HepG2 (cell line): ENCODE measurements around the gene CDC42EP5.

Source experiments
- CENPX ChIP-seq: sonication (generic); formaldehyde crosslinking; IDR thresholded peaks from 2 replicates; pipeline ENCODE4 v1.9.0; 2021; ENCODE audit warnings: mild to moderate bottlenecking, missing genetic modification reagents, moderate library complexity
- HCFC1 ChIP-seq: fragments of 150-350 bp; IDR thresholded peaks from 2 replicates; pipeline ENCODE4 v1.6.1; 2014; ENCODE audit warnings: low read depth, low read length
- MEIS1 ChIP-seq: sonication (generic); formaldehyde crosslinking; IDR thresholded peaks from 2 replicates; pipeline ENCODE4 v1.9.0; 2021; ENCODE audit warnings: mild to moderate bottlenecking, missing genetic modification reagents, moderate library complexity, borderline replicate concordance
- POLR2AphosphoS5 ChIP-seq: IDR thresholded peaks from 2 replicates; pipeline ENCODE4 v1.6.1; 2012; ENCODE audit warnings: low read depth, low read length
- ZNF34 ChIP-seq: sonication (generic); formaldehyde crosslinking; IDR thresholded peaks from 2 replicates; pipeline ENCODE4 v1.4.0; 2020; ENCODE audit warnings: mild to moderate bottlenecking, missing genetic modification reagents, borderline replicate concordance
- ZNF431 ChIP-seq: sonication (generic); formaldehyde crosslinking; IDR thresholded peaks from 2 replicates; pipeline ENCODE4 v1.9.0; 2022; ENCODE audit warnings: missing genetic modification reagents, low read depth, mild to moderate bottlenecking, borderline replicate concordance
- TF ChIP-seq, protein P1 (sequence below): sonication (generic); formaldehyde crosslinking; IDR thresholded peaks from 2 replicates; pipeline ENCODE4 v1.5.0; 2020; ENCODE audit warnings: mild to moderate bottlenecking, missing genetic modification reagents, moderate library complexity

DNA sequence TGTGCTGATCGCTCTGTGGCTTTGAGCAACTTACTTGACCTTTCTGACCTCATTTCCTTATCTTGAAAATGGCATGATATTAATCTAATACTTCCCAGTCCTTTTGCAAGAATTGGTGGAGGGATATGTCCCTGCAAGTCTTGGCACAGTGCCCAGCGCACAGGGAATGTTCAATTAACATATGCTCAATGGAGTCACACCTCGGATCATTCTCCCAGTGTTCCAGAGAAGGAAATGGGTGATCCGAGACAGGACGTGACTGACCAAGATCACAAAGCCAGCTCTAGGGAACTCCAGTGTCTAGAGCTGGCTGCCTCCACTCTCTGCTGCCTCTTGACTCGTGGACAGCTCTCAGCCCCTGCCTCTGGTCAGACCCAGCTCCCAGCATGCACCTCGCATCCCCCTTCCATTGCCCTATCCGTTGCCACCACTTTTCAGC is 3.6 kb downstream of the CDC42EP5 start:
- TF ChIP-seq HCFC1 (no peak), CENPX (CRISPR knock-in tag) (no peak), ZNF431 (CRISPR knock-in tag) (no peak), POLR2AphosphoS5 (no peak), ZNF34 (CRISPR knock-in tag) (no peak), MEIS1 (CRISPR knock-in tag) (no peak)
- TF ChIP-seq, protein P1, sequence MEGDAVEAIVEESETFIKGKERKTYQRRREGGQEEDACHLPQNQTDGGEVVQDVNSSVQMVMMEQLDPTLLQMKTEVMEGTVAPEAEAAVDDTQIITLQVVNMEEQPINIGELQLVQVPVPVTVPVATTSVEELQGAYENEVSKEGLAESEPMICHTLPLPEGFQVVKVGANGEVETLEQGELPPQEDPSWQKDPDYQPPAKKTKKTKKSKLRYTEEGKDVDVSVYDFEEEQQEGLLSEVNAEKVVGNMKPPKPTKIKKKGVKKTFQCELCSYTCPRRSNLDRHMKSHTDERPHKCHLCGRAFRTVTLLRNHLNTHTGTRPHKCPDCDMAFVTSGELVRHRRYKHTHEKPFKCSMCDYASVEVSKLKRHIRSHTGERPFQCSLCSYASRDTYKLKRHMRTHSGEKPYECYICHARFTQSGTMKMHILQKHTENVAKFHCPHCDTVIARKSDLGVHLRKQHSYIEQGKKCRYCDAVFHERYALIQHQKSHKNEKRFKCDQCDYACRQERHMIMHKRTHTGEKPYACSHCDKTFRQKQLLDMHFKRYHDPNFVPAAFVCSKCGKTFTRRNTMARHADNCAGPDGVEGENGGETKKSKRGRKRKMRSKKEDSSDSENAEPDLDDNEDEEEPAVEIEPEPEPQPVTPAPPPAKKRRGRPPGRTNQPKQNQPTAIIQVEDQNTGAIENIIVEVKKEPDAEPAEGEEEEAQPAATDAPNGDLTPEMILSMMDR (CRISPR knock-in tag): no peak
